Neuron (in vitro differentiated cells): ENCODE results near the gene GPC5.
"Not testable (repeated sequence)": the region's sequence is repeated elsewhere in the genome, so short reads cannot be mapped to it uniquely, and the experiment has no call there.

Experiments
- H2AFZ ChIP-seq: one replicate; pipeline ENCODE4 v1.6.1; 2013; ENCODE audit warnings: low read depth, mild to moderate bottlenecking, inconsistent platforms, low read length, moderate library complexity
- H3K27me3 ChIP-seq: one replicate; pipeline ENCODE4 v1.6.1; 2013; ENCODE audit warnings: low read length; ENCODE audit not compliant: insufficient read depth
- H3K36me3 ChIP-seq: one replicate; pipeline ENCODE4 v1.6.1; 2013; ENCODE audit warnings: low read length; ENCODE audit not compliant: insufficient read depth
- H3K4me1 ChIP-seq: one replicate; pipeline ENCODE4 v1.6.1; 2013; ENCODE audit warnings: low read length; ENCODE audit not compliant: insufficient read depth
- H3K4me3 ChIP-seq: 2 replicates; pipeline ENCODE4 v1.5.1; 2013; ENCODE audit warnings: mild to moderate bottlenecking, low read length, moderate library complexity
- H3K9me3 ChIP-seq: one replicate; pipeline ENCODE4 v1.6.1; 2013; ENCODE audit warnings: low read length

The GPC5 gene

GRCh38 chr13:92255526-92255925 lies 857.1 kb downstream of the GPC5 start:
- Histone ChIP-seq H3K4me3 (no peak overlapping the region), H3K4me1 (no peaks in the 10 kb centered on the region), H3K36me3 (no peaks in the 10 kb centered on the region), H3K9me3 (no peaks in the 10 kb centered on the region), H2AFZ (no peak overlapping the region), H3K27me3 (no peaks in the 10 kb centered on the region)

GRCh38 chr13:92256211-92256610 lies 857.8 kb downstream of the GPC5 start:
- Histone ChIP-seq H3K9me3 (no peaks in the 10 kb centered on the region), H3K27me3 (no peaks in the 10 kb centered on the region), H3K36me3 (no peaks in the 10 kb centered on the region), H3K4me3 (no peak overlapping the region), H3K4me1 (no peaks in the 10 kb centered on the region), H2AFZ (no peak overlapping the region)

- H3K36me3 ChIP-seq: no peaks in the 10 kb centered on the region
- no peak overlapping the region for H2AFZ ChIP-seq
- no peaks in the 10 kb centered on the region for H3K27me3 ChIP-seq
- H3K9me3 ChIP-seq: no peaks in the 10 kb centered on the region
- no peak overlapping the region for H3K4me3 ChIP-seq
- no peaks in the 10 kb centered on the region for H3K4me1 ChIP-seq
Observed at GRCh38 chr13:92259046-92259445, 860.6 kb downstream of the GPC5 start.

DNA sequence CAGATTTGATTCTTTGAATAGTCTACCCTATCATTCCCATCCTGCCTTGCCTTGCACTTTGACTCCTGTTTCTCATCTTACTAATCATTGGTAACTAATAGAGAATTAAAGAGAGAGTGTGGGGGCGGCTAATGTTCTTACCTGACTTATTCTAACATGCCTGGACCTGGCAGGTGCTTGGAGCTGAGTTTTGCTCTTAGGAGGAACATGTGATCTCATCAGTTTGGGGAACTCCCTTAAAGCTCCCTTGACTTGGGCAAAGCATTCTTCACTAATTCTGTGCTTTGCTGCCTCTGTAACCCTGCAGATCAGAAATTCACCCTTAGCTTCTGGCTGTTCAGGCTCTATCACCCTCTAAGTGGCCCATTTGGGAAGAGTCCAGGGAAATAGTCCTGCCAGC lies 861.1 kb downstream of the GPC5 start:
- H3K4me3 ChIP-seq: no peak overlapping the region
- H2AFZ ChIP-seq: no peak overlapping the region
- no peaks in the 10 kb centered on the region for H3K36me3 ChIP-seq
- H3K27me3 ChIP-seq: no peaks in the 10 kb centered on the region
- H3K4me1 ChIP-seq: no peaks in the 10 kb centered on the region
- H3K9me3 ChIP-seq: no peaks in the 10 kb centered on the region

GRCh38 chr13:92260363-92260762 lies 861.9 kb downstream of the GPC5 start:
- no peaks in the 10 kb centered on the region for H3K36me3 ChIP-seq
- H3K4me3 ChIP-seq: no peak overlapping the region
- H2AFZ ChIP-seq: no peak overlapping the region
- H3K9me3 ChIP-seq: no peaks in the 10 kb centered on the region
- no peaks in the 10 kb centered on the region for H3K27me3 ChIP-seq
- no peaks in the 10 kb centered on the region for H3K4me1 ChIP-seq

- Histone ChIP-seq H3K4me1 (no peaks in the 10 kb centered on the region), H3K9me3 (no peaks in the 10 kb centered on the region), H3K27me3 (no peaks in the 10 kb centered on the region), H2AFZ (no peak overlapping the region), H3K4me3 (no peak overlapping the region), H3K36me3 (no peaks in the 10 kb centered on the region)
Observed at GRCh38 chr13:92262100-92262788, 863.8 kb downstream of the GPC5 start.

DNA sequence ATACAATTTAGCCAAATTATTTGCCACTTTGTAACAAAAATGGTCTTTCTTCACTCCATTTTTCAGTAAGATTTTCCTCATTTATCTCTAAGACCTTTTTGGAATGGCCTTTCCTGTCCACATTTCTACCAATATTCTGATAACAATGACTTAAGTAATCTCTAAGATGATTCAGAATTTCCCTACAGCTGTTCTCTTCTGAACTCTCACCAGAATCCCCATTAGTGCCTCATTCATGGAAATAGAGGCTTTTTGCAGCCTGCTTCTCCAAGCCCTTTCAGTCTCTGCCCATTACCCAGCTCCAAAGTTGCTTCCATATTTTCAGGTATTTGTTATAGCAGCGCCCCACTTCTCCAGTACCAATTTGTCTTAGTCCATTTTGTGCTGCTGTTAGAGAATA lies 867.0 kb downstream of the GPC5 start:
- Histone ChIP-seq H3K4me1 (peaks cover 2% of the 10 kb centered on the region), H3K4me3 (no peak overlapping the region), H3K36me3 (no peaks in the 10 kb centered on the region), H3K9me3 (no peaks in the 10 kb centered on the region), H2AFZ (no peak overlapping the region), H3K27me3 (no peaks in the 10 kb centered on the region)

GRCh38 chr13:92270990-92271389 lies 872.6 kb downstream of the GPC5 start:
- Histone ChIP-seq H3K27me3 (no peaks in the 10 kb centered on the region), H2AFZ (no peak overlapping the region), H3K9me3 (no peaks in the 10 kb centered on the region), H3K4me1 (peaks cover 3% of the 10 kb centered on the region), H3K4me3 (no peak overlapping the region), H3K36me3 (no peaks in the 10 kb centered on the region)

DNA sequence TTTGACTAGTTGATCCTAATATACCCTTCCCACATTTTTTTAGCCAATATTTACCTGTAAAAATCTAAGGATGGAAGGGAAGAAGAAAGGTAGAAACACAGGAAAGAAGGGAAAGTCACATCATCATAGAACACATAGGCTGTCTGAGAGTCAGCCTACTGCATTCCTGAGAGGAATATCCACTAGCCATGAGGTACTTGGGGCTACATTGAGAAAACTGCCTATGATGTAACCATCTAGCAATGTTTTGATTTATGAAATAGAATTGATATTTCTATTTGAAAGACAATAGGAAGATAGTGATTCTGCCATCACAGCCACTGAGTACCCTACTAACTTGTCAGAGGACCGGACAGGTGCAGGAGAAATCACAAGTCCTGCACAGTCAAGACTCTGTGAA lies 873.8 kb downstream of the GPC5 start:
- Histone ChIP-seq H3K9me3 (no peaks in the 10 kb centered on the region), H3K36me3 (no peaks in the 10 kb centered on the region), H3K4me1 (peaks cover 3% of the 10 kb centered on the region), H2AFZ (no peak overlapping the region), H3K4me3 (no peak overlapping the region), H3K27me3 (no peaks in the 10 kb centered on the region)

GRCh38 chr13:92280986-92281385 lies 882.6 kb downstream of the GPC5 start:
- H3K4me1 ChIP-seq, H3K27me3 ChIP-seq, H3K36me3 ChIP-seq, H3K9me3 ChIP-seq, H2AFZ ChIP-seq, H3K4me3 ChIP-seq: not testable (repeated sequence)

- H3K4me3 ChIP-seq, H2AFZ ChIP-seq, H3K27me3 ChIP-seq, H3K4me1 ChIP-seq, H3K36me3 ChIP-seq, H3K9me3 ChIP-seq: not testable (repeated sequence)
Observed at GRCh38 chr13:92290718-92291307, 892.4 kb downstream of the GPC5 start.

DNA sequence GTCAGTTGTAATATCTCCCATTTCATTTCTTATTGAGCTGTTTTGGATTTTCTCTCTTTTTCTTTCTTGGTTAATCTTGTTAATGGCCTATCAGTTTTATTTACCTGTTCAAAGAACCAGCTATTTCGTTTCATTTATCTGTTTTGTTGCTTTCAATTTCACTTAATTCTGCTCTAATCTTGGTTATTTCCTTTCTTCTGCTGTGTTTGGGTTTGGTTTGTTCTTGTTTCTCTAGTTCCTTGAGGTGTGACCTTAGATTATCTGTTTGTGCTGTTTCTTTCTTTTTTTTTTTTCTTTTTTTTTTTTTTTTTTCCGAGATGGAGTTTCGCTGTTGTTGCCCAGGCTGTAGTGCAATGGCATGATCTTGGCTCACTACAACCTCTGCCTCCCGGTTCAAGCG lies 896.1 kb downstream of the GPC5 start:
- H3K36me3 ChIP-seq, H3K4me1 ChIP-seq, H3K4me3 ChIP-seq, H2AFZ ChIP-seq, H3K27me3 ChIP-seq, H3K9me3 ChIP-seq: not testable (repeated sequence)

- not testable (repeated sequence) for H2AFZ ChIP-seq, H3K36me3 ChIP-seq
Observed at GRCh38 chr13:92296154-92296671, 897.8 kb downstream of the GPC5 start.

More at GRCh38 chr13:92296154-92296671, 897.8 kb downstream of the GPC5 start:
- not testable (repeated sequence) for H3K9me3 ChIP-seq, H3K27me3 ChIP-seq, H3K4me1 ChIP-seq, H3K4me3 ChIP-seq
